AG08396 (cell line): ENCODE data around the gene XRCC1.
A peak's percentile ranks its signal among the peaks of the same experiment; 100 is the strongest.
"Not testable (repeated sequence)": the region's sequence is repeated elsewhere in the genome, so short reads cannot be mapped to it uniquely, and the experiment has no call there.

Source experiments
- DNase-seq: peaks from one replicate; pipeline ENCODE4 v3.0.0; 2012; ENCODE audit warnings: low spot score, mixed read lengths

The XRCC1 gene

DNA sequence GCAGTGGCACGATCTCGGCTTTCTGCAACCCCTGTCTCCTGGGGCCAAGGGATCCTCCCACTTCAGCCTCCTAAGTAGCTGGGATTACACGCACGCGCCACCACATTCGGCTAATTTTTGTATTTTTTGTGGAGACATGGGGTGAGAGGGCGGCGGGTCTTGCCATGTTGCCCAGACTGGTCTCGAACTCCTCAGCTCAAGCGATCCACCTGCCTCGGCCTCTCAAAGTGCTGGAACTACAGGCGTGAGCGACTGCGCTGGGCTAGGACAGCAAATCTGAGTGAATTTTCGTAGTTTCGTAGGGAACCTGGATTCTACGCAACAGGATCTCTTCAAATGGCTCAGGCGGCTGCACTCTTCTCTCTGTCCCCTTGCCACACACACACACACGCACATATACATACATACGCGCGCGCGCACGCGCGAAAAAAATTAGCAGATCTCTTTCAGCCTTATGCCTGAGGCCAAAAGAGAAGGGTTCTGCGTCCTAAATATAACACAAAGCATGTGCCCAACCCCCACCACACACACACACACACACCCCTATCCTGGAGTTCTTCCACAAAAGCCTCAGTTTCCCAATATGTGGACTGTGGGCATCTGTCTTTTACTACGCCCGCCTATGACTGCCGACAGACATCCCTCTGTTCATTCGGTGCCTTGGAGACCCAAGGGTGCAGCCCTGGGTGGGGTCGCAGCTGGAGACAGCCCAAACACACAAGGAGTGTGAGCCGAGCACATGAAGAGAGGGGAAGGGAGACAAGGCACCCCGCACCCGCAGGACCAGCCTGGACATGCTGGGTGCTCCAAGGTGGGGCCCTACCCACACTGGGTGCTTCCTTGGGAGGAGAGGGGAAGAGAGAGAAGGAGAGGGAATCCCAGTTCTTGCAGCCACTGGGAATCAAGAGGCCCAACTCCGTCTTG is 890 bp upstream of the XRCC1 start:
- no peak for DNase-seq

- DNase-seq: no peak
These were observed 737 bp downstream of the XRCC1 start for GRCh38 chr19:43574424-43575155.

DNA sequence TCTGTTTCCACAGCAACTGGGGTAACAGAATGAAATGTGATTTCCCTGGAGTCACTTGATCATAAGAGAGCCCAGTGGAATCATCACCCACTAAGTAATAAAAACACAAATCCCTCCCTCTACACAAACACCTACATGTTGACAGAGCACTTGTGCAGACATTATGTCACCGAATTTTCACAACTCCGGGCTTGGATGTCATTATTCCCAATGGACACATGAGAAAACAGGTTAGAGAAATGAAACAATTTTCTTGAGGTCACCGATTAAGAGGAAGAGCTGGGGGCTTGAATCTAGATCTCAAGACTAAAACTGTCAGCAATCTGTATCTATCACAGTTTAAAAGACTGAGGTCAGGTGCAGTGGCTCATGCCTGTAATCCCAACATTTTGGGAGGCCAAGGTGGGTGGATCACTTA is 3.1 kb downstream of the XRCC1 start:
- no peak for DNase-seq

GRCh38 chr19:43570174-43570791 is 5.0 kb downstream of the XRCC1 start:
- no peak for DNase-seq

- DNase-seq: no peak
These were observed 5.7 kb downstream of the XRCC1 start for GRCh38 chr19:43569657-43570056.

GRCh38 chr19:43564800-43565199 is 10.5 kb downstream of the XRCC1 start:
- no peak for DNase-seq

- no peak for DNase-seq
These were observed 11.4 kb downstream of the XRCC1 start for GRCh38 chr19:43563816-43564457.

GRCh38 chr19:43562698-43563241 is 12.6 kb downstream of the XRCC1 start:
- DNase-seq: peak; percentile 42

DNA sequence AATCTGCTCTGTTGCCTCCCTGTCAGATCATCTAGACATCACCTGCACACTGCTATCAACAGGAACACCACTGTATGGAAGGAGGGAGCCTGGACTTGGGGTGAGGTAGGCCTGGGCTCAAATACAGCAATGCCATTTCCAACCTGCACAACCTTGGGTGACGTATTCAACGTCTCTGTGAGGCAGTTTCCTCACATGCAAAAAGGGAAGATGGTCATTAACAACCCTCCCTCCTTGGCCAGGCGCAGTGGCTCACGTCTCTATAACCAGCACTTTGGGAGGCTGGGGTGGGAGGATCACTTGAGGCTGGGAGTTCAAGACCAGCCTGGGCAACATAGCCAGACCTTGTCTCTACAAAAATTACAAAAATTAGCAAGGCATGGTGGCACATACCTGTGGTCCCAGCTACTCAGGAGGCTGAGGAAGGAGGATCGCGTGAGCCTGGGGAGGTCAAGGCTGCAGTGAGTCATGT is 13.1 kb downstream of the XRCC1 start:
- no peak for DNase-seq

GRCh38 chr19:43561139-43561970 is 14.0 kb downstream of the XRCC1 start:
- no peak for DNase-seq

DNA sequence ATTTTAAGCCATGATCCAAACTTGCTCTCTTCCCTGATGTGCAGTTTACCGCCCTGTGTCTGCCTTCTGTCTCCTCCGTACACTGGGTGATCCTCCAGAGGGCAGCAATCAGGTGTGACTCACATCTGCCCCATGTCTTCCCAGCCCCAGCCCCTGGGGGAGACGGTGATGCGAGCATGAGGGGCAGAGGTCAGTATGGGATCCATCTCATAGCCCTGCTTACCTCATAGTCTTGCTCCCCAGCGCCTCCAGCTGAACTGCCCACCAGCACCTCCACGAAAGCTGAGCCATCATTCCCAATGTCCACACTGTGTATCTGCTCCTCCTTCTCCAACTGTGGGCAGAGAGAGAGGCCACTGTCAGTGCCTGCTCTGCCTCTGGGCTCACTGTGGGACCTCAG is 14.6 kb downstream of the XRCC1 start:
- no peak for DNase-seq

- peak; percentile 82 for DNase-seq
These were observed 20.0 kb downstream of the XRCC1 start for GRCh38 chr19:43555185-43555770.

DNA sequence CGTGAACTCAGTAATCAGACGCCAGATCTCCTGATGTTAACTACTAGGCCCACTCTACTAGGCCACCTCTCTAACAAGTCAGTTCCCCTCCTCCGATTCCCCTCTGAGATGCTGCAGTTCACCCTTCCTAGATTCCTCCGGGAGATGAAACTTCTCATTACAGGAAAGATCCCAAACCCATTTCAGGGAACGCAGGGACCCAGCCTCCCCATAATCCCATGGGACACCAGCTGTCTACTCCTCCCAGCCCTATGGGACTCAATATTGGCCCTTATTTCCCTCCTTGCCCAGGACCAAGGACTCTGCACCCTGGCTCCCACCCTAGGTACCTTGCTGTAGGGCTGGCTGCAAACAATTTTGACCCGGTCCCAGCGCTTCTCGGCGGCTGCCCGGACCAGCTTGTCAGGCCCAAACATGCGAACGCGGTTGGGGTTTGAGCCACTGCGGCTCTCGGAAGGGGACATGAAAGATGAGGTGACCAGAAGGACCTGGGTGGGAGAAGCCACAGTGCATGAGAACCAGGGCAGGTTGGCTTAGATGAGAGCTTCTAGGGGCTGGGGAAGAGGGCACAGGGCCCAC is 20.9 kb downstream of the XRCC1 start:
- DNase-seq: no peak

GRCh38 chr19:43553656-43554055 is 21.7 kb downstream of the XRCC1 start:
- DNase-seq: no peak

- DNase-seq: no peak
These were observed 22.7 kb downstream of the XRCC1 start for GRCh38 chr19:43552616-43553015.

GRCh38 chr19:43552198-43552450 is 23.2 kb downstream of the XRCC1 start:
- DNase-seq: no peak

- no peak for DNase-seq
These were observed 23.7 kb downstream of the XRCC1 start for GRCh38 chr19:43551399-43552197.

- no peak for DNase-seq
These were observed 26.6 kb downstream of the XRCC1 start for GRCh38 chr19:43548706-43549105.

GRCh38 chr19:43547926-43548325 is 27.4 kb downstream of the XRCC1 start:
- not testable (repeated sequence) for DNase-seq

DNA sequence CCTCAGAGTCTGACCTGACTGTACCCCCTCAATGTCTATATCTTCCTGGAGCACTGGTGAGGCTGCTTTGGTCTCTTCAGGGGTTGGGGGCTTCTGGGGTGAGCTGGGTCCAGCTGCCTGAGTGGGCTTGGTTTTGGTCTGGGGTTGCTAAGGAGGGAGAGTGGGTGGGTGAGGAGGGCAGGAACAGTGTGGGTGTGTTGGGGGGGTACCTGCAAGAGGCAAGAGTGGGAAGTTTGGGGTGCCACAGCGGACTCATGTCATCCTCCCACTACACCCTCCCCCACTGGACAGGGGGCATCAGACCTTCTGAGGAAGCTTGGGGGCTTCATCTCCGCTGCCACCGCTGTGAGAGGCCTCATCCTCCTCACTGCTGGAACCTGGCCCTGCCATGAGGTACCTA is 28.7 kb downstream of the XRCC1 start:
- no peak for DNase-seq
